H1 (cell line): Measurements from ENCODE around the gene LYPD6. TPM values are rescaled to one million over a fixed set of nuclear protein-coding genes. Genes with fewer than 3 reads are reported as not detected.

Experiments
- CTCF ChIA-PET: fragments of 300-600 bp; sonication (Branson Sonifier 250); formaldehyde crosslinking; loops from one replicate; lab custom pipeline; 2021; ENCODE audit not compliant: partially characterized antibody; lab: Charles Lee
- POLR2A ChIA-PET: fragments of 300-600 bp; sonication (Branson Sonifier 250); formaldehyde crosslinking; loops from one replicate; lab custom pipeline; 2021; ENCODE audit warnings: inconsistent platforms; ENCODE audit not compliant: partially characterized antibody; lab: Charles Lee
- DNase-seq, 2 experiments: peaks; one replicate each; pipeline versions ENCODE4 v3.0.0 to v3.0.0-alpha.2; 2010 to 2022; ENCODE audit warnings: low spot score in 2 of 2, low read depth in 1 of 2, mixed read lengths in 1 of 2
- FAIRE-seq: peaks from 2 replicates; lab custom pipeline; 2011; peaks lifted over from hg19 to GRCh38; lab: Jason Lieb, UNC
- H2AFZ ChIP-seq: 2 replicates; pipeline ENCODE4 v1.8.1; 2012; ENCODE audit warnings: low read length, inconsistent platforms
- H2AK5ac ChIP-seq: 2 replicates; pipeline ENCODE4 v1.6.1; 2013; ENCODE audit warnings: low read depth, low read length
- H2BK120ac ChIP-seq: replicated peaks from 2 replicates; pipeline ENCODE3; 2013; ENCODE audit warnings: low read depth, low read length, inconsistent platforms
- H2BK12ac ChIP-seq: 2 replicates; pipeline ENCODE4 v1.6.1; 2013; ENCODE audit warnings: low read depth, low read length
- H2BK15ac ChIP-seq: 2 replicates; pipeline ENCODE4 v1.6.1; 2013; ENCODE audit warnings: low read length
- H2BK20ac ChIP-seq: 2 replicates; pipeline ENCODE4 v1.6.1; 2013; ENCODE audit warnings: low read length
- H2BK5ac ChIP-seq: 2 replicates; pipeline ENCODE4 v1.6.1; 2013; ENCODE audit warnings: low read depth, low read length
- H3K14ac ChIP-seq: 2 replicates; pipeline ENCODE4 v1.6.1; 2013; ENCODE audit warnings: inconsistent platforms; ENCODE audit not compliant: insufficient read length
- H3K18ac ChIP-seq: 2 replicates; pipeline ENCODE4 v1.6.1; 2013; ENCODE audit warnings: low read length; ENCODE audit errors: extremely low read depth
- H3K23ac ChIP-seq: 2 replicates; pipeline ENCODE4 v1.6.1; 2013; ENCODE audit warnings: inconsistent platforms; ENCODE audit not compliant: insufficient read length
- H3K23me2 ChIP-seq: 2 replicates; pipeline ENCODE4 v1.6.1; 2013; ENCODE audit warnings: low read depth, low read length
- H3K27ac ChIP-seq: 2 replicates; pipeline ENCODE4 v1.6.1; 2011; ENCODE audit warnings: low read depth, low read length, inconsistent platforms
- H3K27me3 ChIP-seq, 4 experiments: replicated peaks in 1 of 4; 1 replicate in 1 of 4; 2 replicates in 3 of 4; pipeline versions ENCODE4 v1.6.1 to v1.8.1; 2011 to 2013; ENCODE audit warnings: low read length in 3 of 4, mild to moderate bottlenecking in 3 of 4, inconsistent platforms in 2 of 4, mixed read lengths in 2 of 4, moderate library complexity in 1 of 4; ENCODE audit not compliant: control insufficient read depth in 3 of 4, insufficient read depth in 3 of 4; ENCODE audit errors: extremely low read depth in 1 of 4
- H3K36me3 ChIP-seq, 4 experiments: 2 replicates each; pipeline versions ENCODE4 v1.6.1 to v1.8.1; 2011 to 2013; ENCODE audit warnings: mild to moderate bottlenecking in 4 of 4, low read length in 3 of 4, moderate library complexity in 2 of 4, control low read depth in 1 of 4, inconsistent platforms in 1 of 4; ENCODE audit not compliant: insufficient read depth in 4 of 4, control insufficient read depth in 2 of 4
- H3K4ac ChIP-seq: replicated peaks from 2 replicates; pipeline ENCODE3; 2013; ENCODE audit warnings: low read length, low read depth, mixed read lengths, inconsistent platforms; ENCODE audit not compliant: insufficient read length
- H3K4me1 ChIP-seq, 4 experiments: replicated peaks in 1 of 4; 1 replicate in 1 of 4; 2 replicates in 3 of 4; pipeline versions ENCODE4 v1.6.1 to v1.8.1; 2011 to 2013; ENCODE audit warnings: low read length in 3 of 4, inconsistent platforms in 2 of 4, mixed read lengths in 1 of 4; ENCODE audit not compliant: insufficient read depth in 4 of 4, control insufficient read depth in 3 of 4
- H3K4me2 ChIP-seq, 2 experiments: 2 replicates each; pipeline versions ENCODE4 v1.6.1 to v1.8.1; 2011 to 2013; ENCODE audit warnings: low read depth in 2 of 2, low read length in 2 of 2, control low read depth in 1 of 2, inconsistent platforms in 1 of 2, mild to moderate bottlenecking in 1 of 2; ENCODE audit not compliant: insufficient read depth in 1 of 2
- H3K4me3 ChIP-seq, 4 experiments: fragments of 200-600, 300-600 bp in 1 of 4; sonication (generic), shearing (Covaris generic), sonication (Bioruptor Twin) in 1 of 4; 2 replicates each; pipeline versions ENCODE4 v1.5.1 to v1.8.1; 2011 to 2016; ENCODE audit warnings: low read length in 4 of 4, low read depth in 3 of 4, control low read depth in 2 of 4, inconsistent platforms in 2 of 4, mild to moderate bottlenecking in 2 of 4, mixed read lengths in 1 of 4, moderate library complexity in 1 of 4; ENCODE audit not compliant: insufficient read depth in 2 of 4; ENCODE audit errors: extremely low read depth in 1 of 4
- H3K56ac ChIP-seq: replicated peaks from 2 replicates; pipeline ENCODE3; 2013; ENCODE audit warnings: low read depth, mild to moderate bottlenecking, mixed read lengths, low read length, inconsistent platforms; ENCODE audit not compliant: insufficient read length
- H3K79me1 ChIP-seq: 2 replicates; pipeline ENCODE4 v1.6.1; 2013; ENCODE audit warnings: low read depth, low read length, control low read depth
- H3K79me2 ChIP-seq, 2 experiments: 2 replicates each; pipeline versions ENCODE4 v1.6.1 to v1.8.1; 2012 to 2013; ENCODE audit warnings: low read length in 2 of 2, mild to moderate bottlenecking in 2 of 2, inconsistent platforms in 1 of 2; ENCODE audit not compliant: insufficient read depth in 2 of 2, control insufficient read depth in 1 of 2
- H3K9ac ChIP-seq, 4 experiments: replicated peaks in 1 of 4; 1 replicate in 1 of 4; 2 replicates in 3 of 4; pipeline versions ENCODE4 v1.6.1 to v1.8.1; 2011 to 2013; ENCODE audit warnings: low read depth in 3 of 4, low read length in 3 of 4, control low read depth in 2 of 4, mild to moderate bottlenecking in 2 of 4, moderate library complexity in 2 of 4, inconsistent platforms in 1 of 4; ENCODE audit errors: extremely low read depth in 1 of 4
- H3K9me3 ChIP-seq, 2 experiments: 2 replicates each; pipeline versions ENCODE4 v1.6.1 to v1.8.1; 2012 to 2013; ENCODE audit warnings: mild to moderate bottlenecking in 2 of 2, moderate library complexity in 2 of 2, control low read depth in 1 of 2, inconsistent platforms in 1 of 2, low read depth in 1 of 2, low read length in 1 of 2, mixed read lengths in 1 of 2; ENCODE audit not compliant: insufficient read depth in 2 of 2
- H4K20me1 ChIP-seq, 2 experiments: replicated peaks in 1 of 2; 2 replicates each; pipeline versions ENCODE3 to v1.8.1; 2011 to 2013; ENCODE audit warnings: inconsistent platforms in 2 of 2, low read length in 2 of 2, mild to moderate bottlenecking in 1 of 2; ENCODE audit not compliant: insufficient read depth in 2 of 2, control insufficient read depth in 1 of 2
- H4K5ac ChIP-seq: 2 replicates; pipeline ENCODE4 v1.6.1; 2013; ENCODE audit warnings: low read length, low read depth, mixed read lengths, inconsistent platforms; ENCODE audit not compliant: insufficient read length
- H4K8ac ChIP-seq: 2 replicates; pipeline ENCODE4 v1.8.0; 2013; ENCODE audit warnings: mild to moderate bottlenecking, moderate library complexity, low read length, inconsistent platforms; ENCODE audit not compliant: insufficient read depth; ENCODE audit errors: extremely low read depth
- H4K91ac ChIP-seq: replicated peaks from 2 replicates; pipeline ENCODE3; 2013; ENCODE audit warnings: low read length, mixed read lengths, inconsistent platforms; ENCODE audit not compliant: insufficient read length
- BACH1 ChIP-seq: IDR thresholded peaks from 2 replicates; pipeline ENCODE4 v1.6.1; 2012; ENCODE audit warnings: low read length, improper control_type of control experiment
- CTCF ChIP-seq, 3 experiments: IDR thresholded peaks; 1 replicate in 2 of 3; 2 replicates in 1 of 3; pipeline versions ENCODE4 v1.5.1 to v1.6.1; 2011; ENCODE audit warnings: low read length in 3 of 3, mild to moderate bottlenecking in 3 of 3, inconsistent platforms in 2 of 3, low read depth in 1 of 3, moderate library complexity in 1 of 3; ENCODE audit not compliant: insufficient read depth in 1 of 3; ENCODE audit errors: control extremely low read depth in 1 of 3
- GABPA ChIP-seq: IDR thresholded peaks from 2 replicates; pipeline ENCODE4 v1.6.1; 2011; ENCODE audit warnings: mild to moderate bottlenecking, low read length, moderate library complexity, borderline replicate concordance; ENCODE audit not compliant: insufficient read depth
- JUN ChIP-seq: IDR thresholded peaks from 2 replicates; pipeline ENCODE4 v1.6.1; 2011; ENCODE audit warnings: low read depth, mild to moderate bottlenecking, improper control_type of control experiment, low read length
- KDM4A ChIP-seq: IDR thresholded peaks from one replicate; pipeline ENCODE4 v1.7.1; 2012; ENCODE audit warnings: low read depth, mild to moderate bottlenecking, moderate library complexity, low read length, inconsistent platforms; ENCODE audit not compliant: severe bottlenecking
- RBBP5 ChIP-seq: IDR thresholded peaks from 2 replicates; pipeline ENCODE4 v1.7.1; 2012; ENCODE audit warnings: low read depth, mild to moderate bottlenecking, inconsistent platforms, low read length, moderate library complexity, borderline replicate concordance
- RXRA ChIP-seq: IDR thresholded peaks from 2 replicates; pipeline ENCODE4 v1.6.1; 2011; ENCODE audit warnings: low read depth, mild to moderate bottlenecking, low read length, moderate library complexity; ENCODE audit not compliant: insufficient read depth
- SAP30 ChIP-seq: fragments of 300-600 bp; sonication (generic); IDR thresholded peaks from 2 replicates; pipeline ENCODE4 v1.7.1; 2012; ENCODE audit warnings: low read length, moderate library complexity, mild to moderate bottlenecking, inconsistent platforms; ENCODE audit not compliant: insufficient read depth, insufficient replicate concordance
- SP2 ChIP-seq: IDR thresholded peaks from 2 replicates; pipeline ENCODE4 v1.6.1; 2012; ENCODE audit warnings: mild to moderate bottlenecking, low read length, inconsistent platforms
- ZNF274 ChIP-seq: IDR thresholded peaks from 2 replicates; pipeline ENCODE4 v1.7.0; 2012; ENCODE audit warnings: low read length, borderline replicate concordance; ENCODE audit errors: extremely low read depth
- WGBS, 2 experiments: shearing (Covaris generic) in 1 of 2; methylation state at CpG; one replicate each; pipeline versions ENCODE4 v1.1.6 to v1.1.7; 2013 to 2015; ENCODE audit warnings: low lambda C conversion rate in 2 of 2, mixed read lengths in 2 of 2, inconsistent platforms in 1 of 2, low coverage in 1 of 2, missing lambda C conversion rate in 1 of 2; ENCODE audit not compliant: insufficient replicate concordance in 2 of 2, insufficient coverage in 1 of 2, insufficient read length in 1 of 2; ENCODE audit errors: extremely low coverage in 1 of 2, missing lambda C conversion rate in 1 of 2; 5-methylcytosine and 5-hydroxymethylcytosine counted together
- polyA plus RNA-seq, 7 experiments: library from polyadenylated mRNA; depleted of rRNA in 3 of 7; stranded (reverse) in 5 of 7; unstranded in 2 of 7; fragments of >200 nt in 5 of 7; fragments of 200-250 nt in 2 of 7; gene quantifications; 1 replicate in 5 of 7; 2 replicates in 1 of 7; 4 replicates in 1 of 7; pipeline versions ENCODE4 v1.2.1 to v1.2.3, GENCODE V29; 2011 to 2013; ENCODE audit warnings: missing spikeins in 2 of 7, mixed read lengths in 2 of 7
- total RNA-seq: library from RNA; stranded (reverse); fragmentation: NEBNext Ultra II Directional; extraction: Animal tissue kit (Norgen Biotek cat#: 25700); gene quantifications from 2 replicates; pipeline ENCODE4 v1.2.1, GENCODE V29; 2021
- TF ChIP-seq, protein P1 (sequence below): IDR thresholded peaks from 2 replicates; pipeline ENCODE4 v1.6.1; 2011; ENCODE audit warnings: low read depth, mild to moderate bottlenecking, low read length; ENCODE audit not compliant: insufficient read depth

LYPD6 gene
- total and polyA plus RNA-seq, 2 of the 8 experiments (the other 6 are each of a cell fraction or from before 2014, with no cell fraction given): 5.6 to 8.9 TPM

- no peak overlapping the region for H4K8ac ChIP-seq
- CTCF ChIA-PET: interaction anchor here (1.3 to 1.8 kb wide), 2 partner anchors 12 to 13 kb away, joined by 3 to 8 read pairs; no protein-coding TSS in a partner anchor
- H3K14ac ChIP-seq: no peak overlapping the region
- TF ChIP-seq SP2 (no peak), RXRA (no peak), KDM4A (no peak), SAP30 (no peak), JUN (no peak), RBBP5 (no peak), GABPA (no peak), BACH1 (no peak), CTCF (IDR thresholded peaks at IDR 0.05; ENCODE audit: control extremely low read depth in 1 of 3, insufficient read depth in 1 of 3, low read depth in 1 of 3, low read length in 3 of 3) (no peak), ZNF274 (no peak)
- TF ChIP-seq, protein P1, sequence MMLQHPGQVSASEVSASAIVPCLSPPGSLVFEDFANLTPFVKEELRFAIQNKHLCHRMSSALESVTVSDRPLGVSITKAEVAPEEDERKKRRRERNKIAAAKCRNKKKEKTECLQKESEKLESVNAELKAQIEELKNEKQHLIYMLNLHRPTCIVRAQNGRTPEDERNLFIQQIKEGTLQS: no peak
Measured at GRCh38 chr2:149281441-149281840, 48.9 kb upstream of the LYPD6 start.

More at GRCh38 chr2:149281441-149281840, 48.9 kb upstream of the LYPD6 start:
- Histone ChIP-seq H3K4me2 (no peak overlapping the region), H3K23ac (no peak overlapping the region), H3K4ac (no peak overlapping the region), H2AFZ (no peak overlapping the region), H3K27ac (no peak overlapping the region), H2BK12ac (no peak overlapping the region), H3K4me1 (no peaks in the 10 kb centered on the region), H2BK5ac (no peak overlapping the region), H2AK5ac (no peak overlapping the region), H3K56ac (no peak overlapping the region), H4K20me1 (no peaks in the 10 kb centered on the region), H3K36me3 (no peaks in the 10 kb centered on the region), H3K9me3 (no peaks in the 10 kb centered on the region), H2BK15ac (no peak overlapping the region), H3K79me1 (no peaks in the 10 kb centered on the region), H3K9ac (no peak overlapping the region), H4K91ac (no peak overlapping the region), H3K18ac (no peak overlapping the region; the same call in 1 of the 2 replicates), H2BK20ac (no peak overlapping the region), H3K27me3 (no peaks in the 10 kb centered on the region), H3K4me3 (no peak overlapping the region), H3K23me2 (no peaks in the 10 kb centered on the region), H3K79me2 (no peaks in the 10 kb centered on the region), H2BK120ac (no peak overlapping the region), H4K5ac (no peak overlapping the region)
- DNase-seq (no peak), FAIRE-seq (no peak)
- 91% methylated on average over 3 of the region's 3 CpGs; no CpG with 5 or more reads in 1 of the 2 experiments for WGBS, 2 experiments
- POLR2A ChIA-PET: no interaction called here
